Loucy (cell line): Measurements from ENCODE around the gene ITPK1.

Experiments used
- H2AFZ ChIP-seq: fragments of 200-600 bp; sonication (generic); 2 replicates; pipeline ENCODE4 v1.6.0; 2016; ENCODE audit warnings: antibody characterized with exemption, mild to moderate bottlenecking, low read length, moderate library complexity
- H3F3A ChIP-seq: fragments of 200-600 bp; 2 replicates; pipeline ENCODE4 v1.6.0; 2016; ENCODE audit warnings: antibody characterized with exemption, low read depth, mild to moderate bottlenecking
- H3K27me3 ChIP-seq: fragments of 200-600 bp; sonication (generic); 2 replicates; pipeline ENCODE4 v1.6.1; 2014; ENCODE audit warnings: low read length, mild to moderate bottlenecking; ENCODE audit not compliant: insufficient read depth, poor library complexity, severe bottlenecking
- H3K36me3 ChIP-seq: fragments of 200-600 bp; sonication (generic); 2 replicates; pipeline ENCODE4 v1.6.1; 2016; ENCODE audit warnings: low read length; ENCODE audit not compliant: insufficient read depth
- H3K4me1 ChIP-seq: fragments of 200-600 bp; sonication (generic); 2 replicates; pipeline ENCODE4 v1.5.1; 2014; ENCODE audit warnings: low read length, mild to moderate bottlenecking; ENCODE audit not compliant: insufficient read depth, poor library complexity, severe bottlenecking
- H3K4me2 ChIP-seq: fragments of 200-600 bp; sonication (generic); 2 replicates; pipeline ENCODE4 v1.6.0; 2014; ENCODE audit warnings: antibody characterized with exemption, low read length, low read depth, mild to moderate bottlenecking; ENCODE audit not compliant: poor library complexity, severe bottlenecking
- H3K4me3 ChIP-seq: fragments of 200-600 bp; sonication (generic); 2 replicates; pipeline ENCODE4 v1.5.1; 2014; ENCODE audit warnings: low read length, mild to moderate bottlenecking, mixed read lengths; ENCODE audit not compliant: poor library complexity, severe bottlenecking
- H3K79me2 ChIP-seq: fragments of 200-600 bp; sonication (generic); 2 replicates; pipeline ENCODE4 v1.6.1; 2014; ENCODE audit warnings: low read length; ENCODE audit not compliant: insufficient read depth
- H3K9ac ChIP-seq: fragments of 200-600 bp; sonication (generic); 2 replicates; pipeline ENCODE4 v1.6.0; 2014; ENCODE audit warnings: mild to moderate bottlenecking, low read depth, low read length, moderate library complexity; ENCODE audit not compliant: poor library complexity, severe bottlenecking
- H3K9me2 ChIP-seq: fragments of 200-600 bp; sonication (generic); replicated peaks from 2 replicates; pipeline ENCODE4 v1.6.1; 2016; ENCODE audit warnings: low read depth, low read length, mixed read lengths
- H3K9me3 ChIP-seq: fragments of 200-600 bp; sonication (generic); 2 replicates; pipeline ENCODE4 v1.6.1; 2014; ENCODE audit warnings: mild to moderate bottlenecking, antibody characterized with exemption, low read length, low read depth; ENCODE audit not compliant: insufficient read depth
- H4K20me1 ChIP-seq: fragments of 200-600 bp; sonication (generic); 2 replicates; pipeline ENCODE4 v1.6.0; 2014; ENCODE audit warnings: antibody characterized with exemption, low read length, mild to moderate bottlenecking; ENCODE audit not compliant: insufficient read depth, poor library complexity, severe bottlenecking
- EZH2phosphoT487 ChIP-seq: fragments of 200-600 bp; IDR thresholded peaks from 2 replicates; pipeline ENCODE4 v1.6.1; 2018; ENCODE audit warnings: antibody characterized with exemption, mild to moderate bottlenecking, moderate library complexity, borderline replicate concordance
- TF ChIP-seq, protein P1 (sequence below): fragments of 200-600 bp; sonication (generic); conservative IDR thresholded peaks from 2 replicates; pipeline ENCODE4 v1.5.1; 2014; ENCODE audit warnings: mild to moderate bottlenecking, antibody characterized with exemption, low read length

ITPK1 gene

DNA sequence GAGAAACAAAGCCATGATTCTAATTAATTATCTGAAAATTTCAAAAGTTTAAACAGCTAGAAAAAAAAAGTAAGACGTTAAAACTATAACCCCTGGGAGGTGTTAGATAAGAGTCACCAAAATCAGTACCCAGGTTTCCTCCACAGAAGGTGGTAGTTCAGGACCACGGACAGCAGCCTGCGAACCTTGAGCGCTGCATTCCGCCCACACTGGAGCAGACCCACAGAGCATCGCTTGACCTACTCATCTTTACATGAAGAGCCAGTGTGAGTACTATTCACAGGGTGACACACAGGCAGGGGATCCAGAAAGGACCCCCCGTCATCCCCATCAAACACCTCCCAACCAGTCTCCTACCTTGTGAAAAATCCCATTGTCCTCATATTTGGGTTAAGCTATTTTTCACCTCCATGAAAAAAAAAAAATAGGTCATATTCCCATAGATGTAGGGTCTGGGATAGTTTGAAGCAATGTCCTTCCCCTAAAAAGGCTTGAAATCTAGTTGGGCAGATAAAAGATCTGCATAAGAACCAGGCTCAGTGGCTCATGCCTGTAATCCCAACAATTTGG is 201.6 kb downstream of the ITPK1 start:
- Histone ChIP-seq H3K27me3 (no peaks in the 10 kb centered on the region), H3K79me2 (no peaks in the 10 kb centered on the region)
- no peak for TF ChIP-seq EZH2phosphoT487
- TF ChIP-seq, protein P1, sequence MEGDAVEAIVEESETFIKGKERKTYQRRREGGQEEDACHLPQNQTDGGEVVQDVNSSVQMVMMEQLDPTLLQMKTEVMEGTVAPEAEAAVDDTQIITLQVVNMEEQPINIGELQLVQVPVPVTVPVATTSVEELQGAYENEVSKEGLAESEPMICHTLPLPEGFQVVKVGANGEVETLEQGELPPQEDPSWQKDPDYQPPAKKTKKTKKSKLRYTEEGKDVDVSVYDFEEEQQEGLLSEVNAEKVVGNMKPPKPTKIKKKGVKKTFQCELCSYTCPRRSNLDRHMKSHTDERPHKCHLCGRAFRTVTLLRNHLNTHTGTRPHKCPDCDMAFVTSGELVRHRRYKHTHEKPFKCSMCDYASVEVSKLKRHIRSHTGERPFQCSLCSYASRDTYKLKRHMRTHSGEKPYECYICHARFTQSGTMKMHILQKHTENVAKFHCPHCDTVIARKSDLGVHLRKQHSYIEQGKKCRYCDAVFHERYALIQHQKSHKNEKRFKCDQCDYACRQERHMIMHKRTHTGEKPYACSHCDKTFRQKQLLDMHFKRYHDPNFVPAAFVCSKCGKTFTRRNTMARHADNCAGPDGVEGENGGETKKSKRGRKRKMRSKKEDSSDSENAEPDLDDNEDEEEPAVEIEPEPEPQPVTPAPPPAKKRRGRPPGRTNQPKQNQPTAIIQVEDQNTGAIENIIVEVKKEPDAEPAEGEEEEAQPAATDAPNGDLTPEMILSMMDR: no peak

DNA sequence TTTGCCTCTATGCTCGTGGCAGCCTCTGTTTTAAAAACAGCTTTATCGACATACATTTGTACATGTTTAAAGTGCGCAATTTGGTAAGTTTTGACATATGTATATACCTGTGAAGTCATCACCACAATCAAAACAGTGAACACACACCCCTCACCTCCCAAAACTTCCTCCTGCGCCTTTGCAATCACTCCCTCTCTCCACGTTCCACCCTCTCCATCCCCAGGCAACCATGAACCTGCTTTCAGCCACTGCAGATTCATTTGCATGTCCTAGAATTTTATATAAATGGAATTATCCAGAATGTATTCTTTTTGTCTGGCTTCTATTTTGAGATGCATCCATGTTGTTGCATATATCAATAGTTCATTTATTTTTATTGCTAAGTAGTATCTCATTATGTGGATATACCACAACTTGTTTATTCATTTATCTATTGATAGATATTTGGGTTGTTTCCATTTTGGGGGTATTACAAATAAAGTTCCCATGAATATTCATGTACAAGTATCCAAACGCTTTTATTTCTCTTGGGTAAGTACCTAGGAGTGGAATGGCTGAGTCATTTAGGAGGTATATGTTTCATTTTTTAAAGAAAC is 208.3 kb downstream of the ITPK1 start:
- H3K9ac ChIP-seq: no peak overlapping the region
- H3K9me2 ChIP-seq: no peaks in the 10 kb centered on the region
- H3K36me3 ChIP-seq: no peaks in the 10 kb centered on the region
- no peak overlapping the region for H3K4me3 ChIP-seq
- no peaks in the 10 kb centered on the region for H3K9me3 ChIP-seq
- no peaks in the 10 kb centered on the region for H3F3A ChIP-seq
- no peaks in the 10 kb centered on the region for H3K4me1 ChIP-seq
- no peaks in the 10 kb centered on the region for H3K27me3 ChIP-seq
- H2AFZ ChIP-seq: no peak overlapping the region
- no peaks in the 10 kb centered on the region for H3K79me2 ChIP-seq
- TF ChIP-seq, protein P1: no peak
- no peak for TF ChIP-seq EZH2phosphoT487
- no peak overlapping the region for H3K4me2 ChIP-seq
- no peaks in the 10 kb centered on the region for H4K20me1 ChIP-seq

More for the DNA sequence above, 201.6 kb downstream of the ITPK1 start:
- Histone ChIP-seq H3K9me2 (no peaks in the 10 kb centered on the region), H3F3A (no peaks in the 10 kb centered on the region), H3K9ac (no peak overlapping the region), H3K4me1 (no peaks in the 10 kb centered on the region), H4K20me1 (no peaks in the 10 kb centered on the region), H3K36me3 (no peaks in the 10 kb centered on the region), H3K4me2 (no peak overlapping the region), H3K4me3 (no peak overlapping the region), H3K9me3 (no peaks in the 10 kb centered on the region), H2AFZ (no peak overlapping the region)

DNA sequence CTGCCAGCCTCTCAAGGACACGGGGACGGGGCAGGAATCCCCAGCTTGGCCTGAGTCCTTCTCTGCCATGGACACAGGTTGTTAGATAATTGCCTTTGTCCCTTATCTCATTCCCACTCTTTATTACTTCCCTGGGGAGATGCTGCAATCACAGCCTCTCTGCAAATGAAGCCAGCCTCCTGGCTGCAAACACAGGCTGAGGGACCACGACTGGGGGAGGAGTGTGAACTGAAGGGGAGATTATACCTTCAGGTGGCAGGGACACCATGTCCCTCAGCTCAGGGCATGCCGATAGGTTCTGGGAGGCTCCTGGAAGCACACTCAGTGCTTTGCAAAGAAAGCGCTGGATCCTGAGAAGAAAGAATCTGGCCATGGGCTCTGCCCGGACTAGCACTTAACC is 208.9 kb downstream of the ITPK1 start:
- H3K4me2 ChIP-seq: no peak overlapping the region
- no peaks in the 10 kb centered on the region for H3K9me3 ChIP-seq
- H3K9ac ChIP-seq: no peak overlapping the region
- H3K9me2 ChIP-seq: no peaks in the 10 kb centered on the region
- no peak for TF ChIP-seq EZH2phosphoT487
- no peaks in the 10 kb centered on the region for H3F3A ChIP-seq
- H3K4me1 ChIP-seq: no peaks in the 10 kb centered on the region
- no peaks in the 10 kb centered on the region for H3K79me2 ChIP-seq
- H3K4me3 ChIP-seq: no peak overlapping the region
- no peaks in the 10 kb centered on the region for H4K20me1 ChIP-seq
- H3K36me3 ChIP-seq: no peaks in the 10 kb centered on the region
- H2AFZ ChIP-seq: no peak overlapping the region
- H3K27me3 ChIP-seq: no peaks in the 10 kb centered on the region

DNA sequence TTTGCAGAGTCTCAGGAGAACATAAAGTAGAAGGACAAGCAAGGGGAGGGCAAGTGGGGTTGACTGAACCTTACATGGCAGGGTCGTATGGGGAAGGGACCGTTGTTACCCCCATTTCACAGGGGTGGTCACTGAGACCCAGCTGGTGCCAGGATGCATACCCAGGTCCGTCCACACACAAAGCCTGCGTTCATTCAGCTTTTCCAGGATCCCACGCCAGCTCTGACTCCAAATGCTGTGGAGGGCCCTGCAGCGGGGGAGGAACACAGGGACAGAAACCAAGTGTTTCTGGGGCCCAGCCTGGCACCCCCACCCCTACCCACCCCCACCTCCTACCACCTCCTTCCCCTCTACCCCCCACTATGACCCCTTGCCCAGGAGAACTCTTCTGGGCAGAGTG is 209.3 kb downstream of the ITPK1 start:
- Histone ChIP-seq H3K27me3 (no peaks in the 10 kb centered on the region), H2AFZ (no peak overlapping the region), H4K20me1 (no peaks in the 10 kb centered on the region), H3K9me3 (no peaks in the 10 kb centered on the region), H3K9me2 (no peaks in the 10 kb centered on the region), H3K9ac (no peak overlapping the region), H3K4me1 (no peaks in the 10 kb centered on the region), H3K79me2 (no peaks in the 10 kb centered on the region), H3F3A (no peaks in the 10 kb centered on the region), H3K36me3 (no peaks in the 10 kb centered on the region), H3K4me2 (no peak overlapping the region), H3K4me3 (no peak overlapping the region)
- TF ChIP-seq, protein P1: no peak
